H7 (cell line): ENCODE results near the gene NFE2L2. TPM values are rescaled to one million over a fixed set of nuclear protein-coding genes. Genes with fewer than 3 reads are reported as not detected.
"Not testable (repeated sequence)": the region's sequence is repeated elsewhere in the genome, so short reads cannot be mapped to it uniquely, and the experiment has no call there.

Experiments
- DNase-seq: peaks from one replicate; pipeline ENCODE4 v3.0.0; 2012
- H3K27me3 ChIP-seq: 2 replicates; pipeline ENCODE4 v1.6.0; 2011; ENCODE audit warnings: mild to moderate bottlenecking, low read length; ENCODE audit not compliant: control insufficient read depth, insufficient read depth
- H3K36me3 ChIP-seq: replicated peaks from 2 replicates; pipeline ENCODE4 v1.5.1; 2011; ENCODE audit warnings: low read length; ENCODE audit not compliant: control insufficient read depth, insufficient read depth
- H3K4me3 ChIP-seq: 2 replicates; pipeline ENCODE4 v1.5.1; 2011; ENCODE audit warnings: low read depth, mild to moderate bottlenecking, control low read depth, low read length, moderate library complexity; ENCODE audit not compliant: insufficient read depth
- total RNA-seq: library from RNA; depleted of rRNA; stranded (reverse); fragments of >200 nt; shearing (Covaris generic); gene quantifications from 2 replicates; pipeline ENCODE4 v1.2.3, GENCODE V29; 2014

NFE2L2 gene
- total RNA-seq, 1 experiment from 2014 or later: 19.2 TPM

GRCh38 chr2:177219787-177220186, 44.7 kb downstream of the NFE2L2 start:
- DNase-seq, H3K27me3 ChIP-seq: not testable (repeated sequence)
- peaks cover 37% of the 10 kb centered on the region for H3K36me3 ChIP-seq

DNA sequence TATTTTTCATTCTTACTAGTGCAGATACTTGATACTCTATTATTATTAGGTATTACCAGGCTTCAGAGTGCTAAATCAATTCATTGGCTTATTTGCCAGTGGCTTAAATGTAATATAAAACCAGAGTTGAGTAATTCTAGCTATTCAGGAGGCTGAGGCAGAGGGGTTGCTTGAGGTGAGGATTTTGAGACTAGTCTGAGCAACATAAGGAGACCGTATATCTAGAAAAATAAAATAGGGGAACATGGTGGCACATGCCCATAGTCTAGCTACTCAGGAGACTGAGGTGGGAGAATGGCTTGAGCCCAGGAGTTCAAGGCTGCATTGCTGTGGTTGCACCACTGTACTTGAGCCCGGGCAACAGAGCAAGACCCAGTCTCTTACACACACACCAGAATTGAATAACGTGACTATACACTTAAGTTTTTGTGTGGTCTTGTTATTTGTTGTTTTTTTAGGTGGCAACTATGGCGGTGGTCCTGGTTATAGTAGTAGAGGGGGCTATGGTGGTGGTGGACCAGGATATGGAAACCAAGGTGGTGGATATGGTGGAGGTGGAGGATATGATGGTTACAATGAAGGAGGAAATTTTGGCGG, 47.2 kb downstream of the NFE2L2 start:
- Histone ChIP-seq H3K27me3 (no peaks in the 10 kb centered on the region), H3K4me3 (no peak overlapping the region), H3K36me3 (peaks cover 39% of the 10 kb centered on the region)
- DNase-seq: no peak

More at GRCh38 chr2:177219787-177220186, 44.7 kb downstream of the NFE2L2 start:
- H3K4me3 ChIP-seq: not testable (repeated sequence)

GRCh38 chr2:177212891-177213856, 51.4 kb downstream of the NFE2L2 start:
- no peaks in the 10 kb centered on the region for H3K27me3 ChIP-seq
- peak; percentile 94 for DNase-seq
- peak overlapping the region; percentile 71 for H3K4me3 ChIP-seq
- peaks cover 19% of the 10 kb centered on the region for H3K36me3 ChIP-seq

DNA sequence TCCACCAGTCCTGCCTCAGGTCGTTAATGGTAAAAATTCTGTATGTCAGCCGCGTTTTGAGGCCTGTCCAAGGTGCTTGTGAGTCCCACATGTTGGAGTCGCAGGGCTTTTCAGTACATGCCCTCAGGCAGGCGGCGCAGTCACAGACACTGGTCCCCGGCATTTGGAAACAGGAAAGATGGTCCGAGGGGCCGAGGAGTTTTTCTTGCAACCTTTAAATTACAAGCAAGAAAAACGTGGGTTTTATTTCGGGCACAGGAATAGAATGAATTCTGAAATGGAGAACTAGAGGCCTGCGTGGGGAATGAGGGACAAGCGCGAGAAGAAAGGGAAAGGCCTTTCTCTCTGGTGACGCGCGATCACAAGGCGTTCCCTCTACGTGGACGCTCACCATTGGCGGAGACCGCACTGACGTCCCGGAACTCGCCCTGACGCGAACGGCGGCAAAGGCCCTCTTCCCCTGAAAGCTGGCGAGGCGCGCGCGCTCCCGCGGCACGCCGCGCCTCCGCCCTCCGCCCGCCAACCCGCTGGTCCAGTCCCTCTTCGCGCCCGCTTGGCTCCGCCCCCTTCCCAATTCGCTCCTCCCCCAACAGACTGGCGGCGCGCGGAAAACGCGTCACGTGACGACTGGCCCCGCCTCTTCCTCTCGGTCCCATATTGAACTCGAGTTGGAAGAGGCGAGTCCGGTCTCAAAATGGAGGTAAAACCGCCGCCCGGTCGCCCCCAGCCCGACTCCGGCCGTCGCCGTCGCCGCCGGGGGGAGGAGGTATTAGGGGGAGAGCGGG, 52.2 kb downstream of the NFE2L2 start, which contains the start of gene HNRNPA3:
Gene HNRNPA3, plus strand, starts transcription at position 689 of the 785 bp plus-strand sequence. Its CDS starts 6 bp downstream, at position 695.
- Histone ChIP-seq H3K36me3 (peaks cover 15% of the 10 kb centered on the region), H3K4me3 (peak within 1 kb of the TSS; percentile 71), H3K27me3 (no peaks in the 10 kb centered on the region)
- peak; percentile 98 for DNase-seq

DNA sequence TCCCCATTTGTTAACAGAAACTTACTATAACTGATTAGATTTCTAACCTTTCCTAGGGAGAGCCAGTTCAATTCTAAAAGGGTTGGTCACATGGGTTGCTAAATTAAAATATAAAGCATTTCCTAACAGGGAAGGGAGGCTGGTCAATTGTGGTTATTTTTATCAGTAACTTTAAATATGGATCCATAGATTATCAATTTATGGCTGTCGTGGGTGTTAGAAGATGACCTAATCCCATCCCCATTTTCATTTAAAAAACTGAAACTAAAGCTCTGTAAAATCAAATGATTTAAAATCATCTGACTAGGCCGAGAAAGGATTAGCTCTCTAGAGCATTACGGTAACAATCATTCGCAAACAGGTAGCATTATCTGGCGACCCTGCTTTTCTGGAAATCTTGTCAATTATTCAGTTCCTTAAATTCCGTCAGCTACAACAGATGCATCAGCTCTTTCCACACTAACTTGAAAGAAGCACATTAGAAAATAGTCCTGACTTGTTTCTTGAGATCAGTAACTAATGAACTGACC, 52.9 kb downstream of the NFE2L2 start:
- Histone ChIP-seq H3K27me3 (peaks cover 3% of the 10 kb centered on the region; the same call in 1 of the 2 replicates), H3K36me3 (peaks cover 10% of the 10 kb centered on the region), H3K4me3 (peak overlapping the region; percentile 71)
- no peak for DNase-seq

- peak overlapping the region; percentile 71; the same call in 1 of the 2 replicates for H3K4me3 ChIP-seq
- H3K27me3 ChIP-seq: peaks cover 4% of the 10 kb centered on the region; the same call in 1 of the 2 replicates
- H3K36me3 ChIP-seq: peaks cover 6% of the 10 kb centered on the region
- DNase-seq: no peak
These were observed 53.4 kb downstream of the NFE2L2 start for GRCh38 chr2:177211169-177211568.

DNA sequence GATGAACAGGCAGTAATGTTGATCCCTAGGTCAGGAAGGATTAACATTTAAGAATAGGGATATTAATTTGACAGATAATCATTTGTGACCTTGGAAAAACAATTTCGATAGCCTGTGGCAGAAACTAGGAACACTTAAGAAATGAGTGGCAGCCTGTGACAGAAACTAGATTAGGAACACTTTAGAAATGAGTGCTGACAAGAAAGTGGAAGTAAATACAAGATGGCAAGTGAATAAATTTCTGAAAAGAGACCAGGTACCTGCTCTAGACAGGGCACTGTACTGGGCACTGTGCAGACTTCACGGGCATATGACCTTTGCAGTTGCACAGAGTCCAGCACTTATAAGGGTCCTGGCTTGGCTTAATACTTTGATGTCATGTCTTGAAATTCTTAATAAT, 57.4 kb downstream of the NFE2L2 start:
- no peak for DNase-seq
- Histone ChIP-seq H3K36me3 (no peaks in the 10 kb centered on the region), H3K4me3 (no peak overlapping the region), H3K27me3 (peaks cover 4% of the 10 kb centered on the region; the same call in 1 of the 2 replicates)

DNA sequence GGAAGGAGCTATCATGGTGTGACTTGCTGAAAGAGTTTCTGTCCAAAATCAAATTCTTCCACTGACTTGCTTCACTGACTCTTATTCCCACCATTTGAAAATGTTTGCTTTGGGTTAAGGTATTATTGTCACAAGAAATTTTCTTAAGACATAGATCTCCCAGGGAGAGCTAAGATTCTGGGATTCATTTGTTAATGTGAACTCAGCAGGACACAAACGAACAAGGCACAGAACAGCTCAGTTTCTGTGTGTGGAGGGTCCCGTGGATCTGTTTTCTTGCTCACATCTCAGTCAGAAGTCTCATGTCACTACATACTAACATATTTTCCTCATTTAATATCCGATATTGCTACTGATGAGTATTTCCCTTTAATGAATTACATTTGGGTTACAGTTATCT, 60.1 kb downstream of the NFE2L2 start:
- DNase-seq: peak; percentile 39
- no peak overlapping the region for H3K4me3 ChIP-seq
- peaks cover 4% of the 10 kb centered on the region; the same call in 1 of the 2 replicates for H3K27me3 ChIP-seq
- no peaks in the 10 kb centered on the region for H3K36me3 ChIP-seq

- H3K27me3 ChIP-seq: peaks cover 2% of the 10 kb centered on the region; the same call in 1 of the 2 replicates
- H3K36me3 ChIP-seq: no peaks in the 10 kb centered on the region
- no peak for DNase-seq
- H3K4me3 ChIP-seq: no peak overlapping the region
These were observed 62.6 kb downstream of the NFE2L2 start for GRCh38 chr2:177201919-177202346.

GRCh38 chr2:177200419-177200818, 64.1 kb downstream of the NFE2L2 start:
- not testable (repeated sequence) for H3K36me3 ChIP-seq, H3K27me3 ChIP-seq, DNase-seq, H3K4me3 ChIP-seq

DNA sequence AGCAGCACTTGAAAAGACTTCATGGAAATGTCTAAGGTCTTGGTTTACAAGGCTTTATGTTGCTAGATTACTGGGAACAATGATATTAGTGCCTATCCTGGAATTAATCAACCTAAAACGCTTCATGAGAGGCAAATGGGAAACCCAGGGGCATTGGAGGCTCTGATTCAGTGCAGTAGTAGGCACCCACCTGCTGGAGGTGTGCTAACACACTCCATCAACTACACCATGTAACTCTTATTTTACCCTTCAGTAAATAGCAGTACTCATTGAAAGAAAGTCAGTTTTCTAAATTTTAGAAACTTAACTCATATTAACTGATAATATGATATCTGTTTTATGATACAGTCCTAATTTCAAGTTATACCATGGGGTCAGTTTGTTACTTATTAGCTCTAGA, 69.3 kb downstream of the NFE2L2 start:
- H3K36me3 ChIP-seq: no peaks in the 10 kb centered on the region
- H3K27me3 ChIP-seq: no peaks in the 10 kb centered on the region
- peak; percentile 30 for DNase-seq
- H3K4me3 ChIP-seq: no peak overlapping the region

DNA sequence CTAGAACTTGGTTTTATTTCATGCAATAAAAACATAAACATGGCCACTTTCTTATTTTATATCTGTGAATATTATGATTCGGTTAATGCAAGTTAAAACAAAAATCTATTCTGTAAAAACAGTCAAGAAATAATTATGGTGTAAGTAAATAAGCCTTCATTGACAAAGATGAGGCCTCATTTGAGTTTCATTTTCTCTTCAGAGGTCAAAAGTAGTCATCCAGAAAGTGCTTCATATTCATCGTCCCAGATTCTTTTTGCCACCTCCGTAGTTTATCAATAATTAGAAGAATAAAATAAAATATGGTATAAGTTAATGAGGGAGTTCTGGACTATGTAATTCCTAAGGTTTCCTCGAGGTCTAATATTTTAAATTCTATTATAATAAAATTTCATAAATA, 71.3 kb downstream of the NFE2L2 start:
- H3K27me3 ChIP-seq: no peaks in the 10 kb centered on the region
- DNase-seq: no peak
- no peaks in the 10 kb centered on the region for H3K36me3 ChIP-seq
- H3K4me3 ChIP-seq: no peak overlapping the region

DNA sequence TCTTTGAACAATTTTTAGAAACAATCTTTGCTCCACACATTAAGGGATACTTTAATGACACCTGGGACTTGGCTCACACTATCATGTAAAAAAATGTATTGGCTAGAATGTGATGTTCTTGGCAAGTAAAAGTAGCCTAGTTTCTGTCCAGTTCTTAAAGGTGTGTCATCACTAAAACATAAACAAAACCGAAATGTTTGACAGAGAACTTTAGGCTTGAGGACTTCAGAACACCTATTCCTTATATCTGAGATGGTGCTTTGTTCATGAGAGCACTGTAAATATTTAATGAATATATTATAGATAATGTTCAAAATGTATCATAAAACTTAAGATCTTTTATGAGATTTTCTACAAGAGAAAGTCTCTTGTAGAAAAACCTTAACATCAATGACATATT, 71.7 kb downstream of the NFE2L2 start:
- no peak for DNase-seq
- Histone ChIP-seq H3K4me3 (no peak overlapping the region), H3K27me3 (no peaks in the 10 kb centered on the region), H3K36me3 (no peaks in the 10 kb centered on the region)

DNA sequence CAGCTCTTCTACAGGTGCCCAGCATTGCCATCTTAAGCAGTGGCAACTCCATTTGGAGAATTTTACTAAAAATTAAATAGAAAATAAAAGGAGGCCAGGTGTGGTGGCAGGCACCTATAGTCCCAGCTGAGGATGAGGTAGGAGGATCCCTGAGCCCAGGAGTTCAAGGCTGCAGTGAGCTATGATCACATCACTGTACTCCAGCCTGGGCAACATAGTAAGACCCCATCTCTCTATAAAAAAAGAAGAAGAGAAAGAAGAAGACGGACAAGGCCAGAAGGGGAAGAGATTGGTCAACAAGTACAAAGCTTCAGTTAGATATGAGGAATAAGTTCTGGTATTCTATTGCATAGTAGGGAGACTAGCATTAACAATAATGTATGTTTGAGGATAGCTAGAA, 73.6 kb downstream of the NFE2L2 start:
- H3K4me3 ChIP-seq: no peak overlapping the region
- H3K36me3 ChIP-seq: no peaks in the 10 kb centered on the region
- no peaks in the 10 kb centered on the region for H3K27me3 ChIP-seq
- DNase-seq: no peak
